T-helper 2 cell (primary cell): ENCODE measurements around the gene CORO2B.
"Not testable (repeated sequence)": the region's sequence is repeated elsewhere in the genome, so short reads cannot be mapped to it uniquely, and the experiment has no call there.

Experiments used
- DNase-seq, 5 experiments: peaks; one replicate each; pipeline versions ENCODE4 v3.0.0 to v3.0.0-alpha.2; 2012 to 2022

CORO2B gene

GRCh38 chr15:68679161-68679560 lies 100.4 kb downstream of the CORO2B start:
- no peak for DNase-seq

DNA sequence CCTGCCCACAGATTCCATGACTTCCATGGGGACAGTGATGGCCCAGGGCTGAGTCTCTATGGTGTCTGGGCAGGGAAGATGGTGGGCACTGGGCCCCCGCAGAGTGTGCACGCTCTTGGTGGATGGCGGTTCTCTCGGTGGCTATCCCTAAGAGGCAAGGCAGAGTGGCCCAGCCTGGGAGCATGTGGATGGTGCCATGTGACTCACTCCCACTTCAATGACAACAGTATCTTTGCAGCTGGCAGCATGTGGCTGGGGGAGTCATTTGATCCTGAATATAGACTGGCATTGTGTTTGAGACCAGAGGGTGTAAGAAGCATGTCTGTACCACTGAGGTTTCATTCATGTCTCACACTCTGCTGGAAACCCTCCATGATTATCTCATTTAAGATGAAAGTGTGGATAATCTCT lies 101.2 kb downstream of the CORO2B start:
- no peak for DNase-seq

DNA sequence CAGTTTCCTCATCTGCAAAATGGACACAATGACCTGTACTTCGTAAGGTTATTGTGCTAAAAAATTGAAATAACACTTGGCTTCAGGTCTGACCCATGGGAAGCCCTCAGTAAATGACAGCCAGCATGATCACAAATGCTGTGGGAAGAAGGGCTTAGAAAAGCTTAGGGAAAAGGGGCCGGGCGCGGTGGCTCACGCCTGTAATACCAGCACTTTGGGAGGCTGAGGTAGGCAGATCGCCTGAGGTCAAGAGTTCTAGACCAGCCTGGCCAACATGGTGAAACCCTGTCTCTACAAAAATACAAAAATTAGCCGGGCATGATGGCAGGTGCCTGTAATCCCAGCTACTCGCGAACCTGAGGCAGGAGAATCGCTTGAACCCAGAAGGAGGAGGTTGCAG lies 102.0 kb downstream of the CORO2B start:
- not testable (repeated sequence) for DNase-seq

DNA sequence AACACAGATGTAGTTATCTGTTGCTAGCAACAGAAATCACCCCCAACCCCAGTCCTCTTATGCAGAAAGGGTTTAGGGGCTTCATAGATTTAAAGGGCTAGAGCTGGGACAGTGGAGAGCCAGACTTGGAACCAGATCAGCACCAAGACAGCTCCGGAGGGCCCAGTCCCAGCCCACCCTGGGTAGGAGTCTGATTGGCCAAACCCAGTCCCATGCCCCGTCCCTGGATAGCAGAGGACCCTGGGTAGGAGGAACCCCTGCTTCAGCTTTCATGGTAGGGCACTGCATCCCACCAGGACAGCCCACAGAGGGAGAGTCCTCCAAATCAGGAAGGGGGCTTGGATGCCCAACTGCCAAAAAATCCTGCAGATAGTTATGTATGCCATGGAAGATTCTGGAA lies 103.0 kb downstream of the CORO2B start:
- no peak for DNase-seq

GRCh38 chr15:68682330-68682729 lies 103.5 kb downstream of the CORO2B start:
- DNase-seq, result no peak

GRCh38 chr15:68683026-68683425 lies 104.2 kb downstream of the CORO2B start:
- DNase-seq, result no peak

DNA sequence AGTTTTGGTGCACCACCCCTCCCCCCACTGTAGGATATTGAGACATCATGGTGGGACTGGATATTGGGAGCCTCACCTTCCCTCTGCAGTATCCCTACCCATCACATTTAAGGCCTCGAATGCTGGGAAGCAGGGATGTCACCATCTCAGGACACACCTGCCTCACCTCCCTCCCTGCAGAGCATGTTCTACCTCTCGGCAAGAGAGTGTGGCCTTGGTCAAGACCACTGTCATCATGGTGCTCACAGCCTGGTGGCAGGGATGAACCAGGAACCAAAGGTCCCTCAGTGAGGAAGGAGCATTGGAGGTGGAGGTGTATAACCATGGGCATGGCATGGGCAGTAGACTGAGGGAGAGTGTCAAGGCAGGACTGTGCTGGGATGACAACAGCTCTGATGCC lies 104.8 kb downstream of the CORO2B start:
- no peak for DNase-seq

GRCh38 chr15:68684476-68684875 lies 105.7 kb downstream of the CORO2B start:
- DNase-seq, result no peak

- no peak for DNase-seq
Observed at GRCh38 chr15:68687136-68687735, 108.4 kb downstream of the CORO2B start.

GRCh38 chr15:68691705-68692104 lies 112.9 kb downstream of the CORO2B start:
- DNase-seq, result no peak

DNA sequence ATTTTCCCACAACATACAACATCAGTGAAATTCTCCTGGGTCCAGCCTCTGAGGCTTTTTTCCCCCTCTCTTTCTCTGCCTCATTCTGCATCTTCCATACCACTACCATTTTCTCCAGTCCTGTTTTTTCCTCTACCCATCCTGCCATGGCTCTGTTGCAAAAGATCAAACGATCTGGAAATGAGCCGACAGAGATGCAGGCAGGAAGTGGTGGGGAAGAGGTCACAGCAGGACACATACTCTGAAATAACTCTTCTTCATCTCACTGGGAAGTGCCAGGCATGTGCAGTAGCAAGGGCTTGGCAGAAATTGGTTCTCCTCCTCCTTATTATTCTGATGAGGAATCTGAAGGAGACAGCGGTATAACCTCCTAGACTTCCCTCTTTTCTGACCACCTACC lies 114.3 kb downstream of the CORO2B start:
- no peak for DNase-seq

- DNase-seq, result no peak
Observed at GRCh38 chr15:68694111-68694510, 115.3 kb downstream of the CORO2B start.

- DNase-seq, result no peak
Observed at GRCh38 chr15:68695061-68695595, 116.3 kb downstream of the CORO2B start.

- DNase-seq, result no peak
Observed at GRCh38 chr15:68696414-68697363, 117.9 kb downstream of the CORO2B start.

GRCh38 chr15:68697711-68698690 lies 119.2 kb downstream of the CORO2B start:
- DNase-seq, result no peak

- DNase-seq, result no peak
Observed at GRCh38 chr15:68698708-68699107, 119.9 kb downstream of the CORO2B start.

DNA sequence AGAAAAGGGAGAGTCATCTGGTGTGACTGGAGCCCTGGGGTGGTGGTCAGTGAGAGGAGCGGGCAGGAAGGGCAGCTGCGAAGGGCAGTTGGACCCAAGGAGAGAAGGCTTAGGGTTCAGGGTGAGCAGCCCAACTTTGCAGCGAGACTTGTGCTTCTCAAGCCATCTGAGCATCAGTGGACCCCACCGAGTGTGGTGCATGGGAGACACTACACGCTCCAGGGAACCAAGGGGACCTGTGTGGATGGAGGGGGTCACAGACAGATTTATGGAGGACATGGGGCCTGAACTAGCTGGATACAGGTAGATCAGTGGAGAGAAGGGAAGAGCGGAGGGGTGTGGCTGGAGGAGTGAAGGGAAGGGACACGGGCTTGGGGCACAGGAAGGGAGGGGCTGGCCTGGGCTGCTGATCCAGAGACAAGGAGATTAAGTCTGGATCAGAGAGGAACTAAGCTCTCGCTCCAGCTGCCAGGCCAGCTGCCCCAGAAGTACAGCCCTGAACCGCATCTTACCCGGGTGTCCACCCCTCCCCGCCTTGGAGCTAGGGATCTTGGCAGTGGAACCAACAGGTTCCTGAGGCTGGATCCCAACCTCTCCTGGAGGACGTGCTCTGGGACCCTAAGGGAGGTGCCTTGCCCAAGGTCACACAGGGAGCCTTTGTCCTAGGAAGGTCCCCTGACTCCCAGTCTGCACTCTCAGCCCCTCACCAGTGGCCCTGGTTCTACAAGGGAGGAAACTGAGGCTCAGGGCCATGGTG lies 120.5 kb downstream of the CORO2B start:
- no peak for DNase-seq

DNA sequence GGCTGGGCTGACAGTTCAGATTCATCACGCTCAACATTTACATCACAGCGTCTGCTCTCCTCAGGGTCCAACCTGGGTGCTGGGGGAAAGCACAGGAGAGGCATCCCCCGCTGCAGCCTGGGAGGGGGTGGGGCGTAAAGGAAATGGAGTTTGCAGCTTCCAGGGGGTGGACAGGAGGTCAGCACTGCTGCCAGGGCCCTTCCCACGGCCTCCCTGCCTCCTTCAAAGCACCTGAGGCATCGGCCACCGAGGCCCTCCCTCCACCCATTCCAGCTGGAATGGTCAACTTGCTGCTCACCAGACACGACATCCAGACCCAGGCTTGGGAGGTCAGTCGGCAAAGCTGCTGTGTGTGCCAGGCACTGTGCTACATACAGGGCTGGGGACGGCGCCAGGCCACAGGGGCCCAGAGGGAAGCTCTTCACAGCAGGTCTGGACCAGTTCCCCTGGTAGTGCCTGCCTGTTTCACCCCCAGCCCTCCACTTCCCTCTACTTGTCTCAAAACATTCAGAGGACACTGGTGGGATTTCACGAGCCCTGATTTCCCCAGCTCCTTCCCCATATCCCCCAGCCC lies 121.2 kb downstream of the CORO2B start:
- no peak for DNase-seq

- no peak for DNase-seq
Observed at GRCh38 chr15:68700455-68701123, 121.8 kb downstream of the CORO2B start.

DNA sequence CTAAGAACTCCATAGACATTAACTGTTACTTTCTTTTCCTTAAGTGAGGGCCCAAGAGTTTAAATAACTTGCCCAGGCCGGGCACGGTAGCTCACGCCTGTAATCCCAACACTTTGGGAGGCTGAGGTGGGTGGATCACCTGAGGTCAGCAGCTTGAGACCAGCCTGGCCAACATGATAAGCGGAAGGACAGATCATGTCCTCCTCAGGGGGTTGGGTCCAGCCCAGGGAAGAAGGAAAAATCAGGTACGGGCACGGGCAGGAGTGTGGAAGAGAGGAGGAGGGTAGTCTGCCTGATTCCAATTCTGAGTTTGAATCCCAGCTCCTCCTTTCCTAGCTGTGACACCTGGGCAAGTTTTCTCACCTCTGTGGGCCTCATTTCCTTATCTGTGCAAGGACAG lies 123.1 kb downstream of the CORO2B start:
- DNase-seq, result no peak

- DNase-seq, result no peak
Observed at GRCh38 chr15:68704496-68705021, 125.8 kb downstream of the CORO2B start.
